ENCODE data around the gene KCNK7.

The KCNK7 gene

GRCh38 chr11:65554057-65554818, 41.4 kb downstream of the KCNK7 start:
- Histone ChIP-seq H3K27me3 (ENCODE audit: low read length) (no peaks in the 10 kb centered on the region), H3F3A (ENCODE audit: insufficient read depth) (no peaks in the 10 kb centered on the region), H4K20me1 (ENCODE audit: low read depth, low read length) (no peaks in the 10 kb centered on the region), H3K9me2 (replicated peaks; ENCODE audit: insufficient read depth, low read length) (no peaks in the 10 kb centered on the region), H3K36me3 (ENCODE audit: low read length) (no peaks in the 10 kb centered on the region), H3K9ac (ENCODE audit: low read length) (no peak overlapping the region), H2AFZ (ENCODE audit: low read depth, low read length, severe bottlenecking) (no peak overlapping the region), H3K4me2 (ENCODE audit: low read depth, low read length, poor library complexity, severe bottlenecking) (no peak overlapping the region), H3K9me3 (ENCODE audit: insufficient read depth, low read length) (no peaks in the 10 kb centered on the region), H3K79me2 (ENCODE audit: insufficient read depth, low read length) (no peaks in the 10 kb centered on the region), H3K4me3 (ENCODE audit: insufficient read depth, low read length, poor library complexity, severe bottlenecking) (no peak overlapping the region), H3K27ac (ENCODE audit: low read depth, low read length) (no peak overlapping the region)
- TF ChIP-seq EZH2phosphoT487 (conservative IDR thresholded peaks at IDR 0.05; ENCODE audit: low read length) (no peak), CTCF (IDR thresholded peaks at IDR 0.05; ENCODE audit: insufficient read depth, low read length, poor library complexity, severe bottlenecking) (no peak)

GRCh38 chr11:65553301-65554001, 42.1 kb downstream of the KCNK7 start:
- no peak overlapping the region for H3K4me2 ChIP-seq (ENCODE audit: low read depth, low read length, poor library complexity, severe bottlenecking)
- no peak overlapping the region for H3K4me3 ChIP-seq (ENCODE audit: insufficient read depth, low read length, poor library complexity, severe bottlenecking)
- H3K36me3 ChIP-seq (ENCODE audit: low read length), result no peaks in the 10 kb centered on the region
- H3K79me2 ChIP-seq (ENCODE audit: insufficient read depth, low read length), result no peaks in the 10 kb centered on the region
- no peaks in the 10 kb centered on the region for H3K9me3 ChIP-seq (ENCODE audit: insufficient read depth, low read length)
- no peak overlapping the region for H3K27ac ChIP-seq (ENCODE audit: low read depth, low read length)
- no peaks in the 10 kb centered on the region for H3K27me3 ChIP-seq (ENCODE audit: low read length)
- H4K20me1 ChIP-seq (ENCODE audit: low read depth, low read length), result no peaks in the 10 kb centered on the region
- no peak overlapping the region for H2AFZ ChIP-seq (ENCODE audit: low read depth, low read length, severe bottlenecking)
- no peaks in the 10 kb centered on the region for H3K9me2 ChIP-seq (replicated peaks; ENCODE audit: insufficient read depth, low read length)
- no peaks in the 10 kb centered on the region for H3F3A ChIP-seq (ENCODE audit: insufficient read depth)
- TF ChIP-seq EZH2phosphoT487 (conservative IDR thresholded peaks at IDR 0.05; ENCODE audit: low read length), result no peak
- no peak for TF ChIP-seq CTCF (IDR thresholded peaks at IDR 0.05; ENCODE audit: insufficient read depth, low read length, poor library complexity, severe bottlenecking)
- no peak overlapping the region for H3K9ac ChIP-seq (ENCODE audit: low read length)

GRCh38 chr11:65552388-65552951, 43.1 kb downstream of the KCNK7 start:
- H3K9me2 ChIP-seq (replicated peaks; ENCODE audit: insufficient read depth, low read length), result no peaks in the 10 kb centered on the region
- no peak overlapping the region for H3K4me2 ChIP-seq (ENCODE audit: low read depth, low read length, poor library complexity, severe bottlenecking)
- H3F3A ChIP-seq (ENCODE audit: insufficient read depth), result no peaks in the 10 kb centered on the region
- no peaks in the 10 kb centered on the region for H3K9me3 ChIP-seq (ENCODE audit: insufficient read depth, low read length)
- no peak overlapping the region for H3K9ac ChIP-seq (ENCODE audit: low read length)
- TF ChIP-seq CTCF (IDR thresholded peaks at IDR 0.05; ENCODE audit: insufficient read depth, low read length, poor library complexity, severe bottlenecking), result no peak
- no peak for TF ChIP-seq EZH2phosphoT487 (conservative IDR thresholded peaks at IDR 0.05; ENCODE audit: low read length)
- no peak overlapping the region for H2AFZ ChIP-seq (ENCODE audit: low read depth, low read length, severe bottlenecking)
- no peak overlapping the region for H3K27ac ChIP-seq (ENCODE audit: low read depth, low read length)
- no peaks in the 10 kb centered on the region for H3K36me3 ChIP-seq (ENCODE audit: low read length)
- H3K27me3 ChIP-seq (ENCODE audit: low read length), result no peaks in the 10 kb centered on the region
- no peaks in the 10 kb centered on the region for H3K79me2 ChIP-seq (ENCODE audit: insufficient read depth, low read length)
- no peaks in the 10 kb centered on the region for H4K20me1 ChIP-seq (ENCODE audit: low read depth, low read length)
- no peak overlapping the region for H3K4me3 ChIP-seq (ENCODE audit: insufficient read depth, low read length, poor library complexity, severe bottlenecking)
